GM21515 (cell line): ENCODE data around the gene PPM1E.
"Not testable (repeated sequence)": the region's sequence is repeated elsewhere in the genome, so short reads cannot be mapped to it uniquely, and the experiment has no call there.

Experiments
- ATAC-seq: cut with Tn5 transposase; IDR thresholded peaks from one replicate; pipeline ENCODE4 v1.9.1; 2021; ENCODE audit not compliant: unreplicated experiment

The PPM1E gene

DNA sequence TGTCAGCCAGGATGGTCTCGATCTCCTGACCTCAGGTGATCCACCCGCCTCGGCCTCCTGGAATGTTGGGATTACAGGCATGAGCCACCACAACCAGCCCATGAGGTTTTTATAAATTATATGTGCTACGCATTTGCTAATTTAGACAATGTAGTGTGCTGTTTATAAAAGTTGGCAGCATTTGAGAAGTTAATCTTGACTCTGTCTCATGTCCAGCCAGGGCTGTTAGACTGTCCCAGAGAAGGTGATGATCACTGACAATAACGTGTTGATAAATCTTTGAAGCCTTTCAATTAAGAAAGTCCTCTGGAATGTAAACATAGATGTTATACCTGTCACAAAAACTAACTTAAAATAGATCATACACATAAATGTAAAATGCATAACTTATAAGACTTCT is 82.0 kb downstream of the PPM1E start:
- ATAC-seq: no peak

DNA sequence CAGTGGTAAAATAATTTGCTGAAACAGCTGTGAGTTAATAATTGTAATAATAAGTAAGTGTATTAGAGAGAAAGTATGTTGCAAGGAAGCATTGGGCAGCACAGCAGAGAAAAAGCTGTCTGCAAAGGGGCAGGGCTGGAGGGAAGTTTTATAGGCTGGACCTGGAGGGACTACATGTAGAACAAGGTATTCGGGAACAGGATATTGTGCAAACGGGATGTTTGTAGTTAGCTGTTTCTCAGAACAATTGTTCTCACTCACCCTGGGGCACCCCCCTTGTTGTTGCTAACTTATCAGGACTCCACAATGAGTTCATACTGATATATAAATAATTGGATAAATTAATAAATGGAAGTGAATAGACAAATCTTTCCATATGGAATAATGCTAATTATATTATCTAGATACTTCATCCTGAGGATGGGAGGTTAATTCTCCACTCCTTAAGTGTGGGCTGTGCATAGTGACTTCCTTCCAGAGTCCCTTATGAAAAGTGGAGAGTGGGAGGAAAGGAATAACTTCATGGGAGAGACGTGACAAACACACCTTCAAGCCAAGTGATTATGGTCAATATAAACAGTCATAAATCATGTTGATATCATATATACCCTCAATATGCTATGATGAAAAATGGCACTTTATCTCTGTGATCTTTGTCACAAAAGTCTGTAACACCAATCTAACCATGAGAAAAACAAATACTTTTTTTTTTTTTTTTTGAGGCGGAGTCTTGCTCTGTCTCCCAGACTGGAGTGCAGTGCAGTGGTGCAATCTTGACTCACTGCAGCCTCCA is 85.4 kb downstream of the PPM1E start:
- no peak for ATAC-seq

DNA sequence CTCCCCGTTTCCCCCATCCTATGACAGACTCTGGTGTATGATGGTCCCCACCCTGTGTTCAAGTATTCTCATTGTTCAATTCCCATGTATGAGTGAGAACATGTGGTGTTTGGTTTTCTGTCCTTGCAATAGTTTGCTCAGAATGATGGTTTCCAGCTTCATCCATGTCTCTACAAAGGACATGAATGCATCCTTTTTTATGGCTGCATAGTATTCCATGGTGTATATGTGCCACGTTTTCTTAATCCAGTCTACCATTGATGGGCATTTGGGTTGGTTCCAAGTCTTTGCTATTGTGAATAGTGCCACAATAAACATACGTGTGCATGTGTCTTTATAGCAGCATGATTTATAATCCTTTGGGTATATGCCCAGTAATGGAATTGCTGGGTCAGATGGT is 90.8 kb downstream of the PPM1E start:
- not testable (repeated sequence) for ATAC-seq

DNA sequence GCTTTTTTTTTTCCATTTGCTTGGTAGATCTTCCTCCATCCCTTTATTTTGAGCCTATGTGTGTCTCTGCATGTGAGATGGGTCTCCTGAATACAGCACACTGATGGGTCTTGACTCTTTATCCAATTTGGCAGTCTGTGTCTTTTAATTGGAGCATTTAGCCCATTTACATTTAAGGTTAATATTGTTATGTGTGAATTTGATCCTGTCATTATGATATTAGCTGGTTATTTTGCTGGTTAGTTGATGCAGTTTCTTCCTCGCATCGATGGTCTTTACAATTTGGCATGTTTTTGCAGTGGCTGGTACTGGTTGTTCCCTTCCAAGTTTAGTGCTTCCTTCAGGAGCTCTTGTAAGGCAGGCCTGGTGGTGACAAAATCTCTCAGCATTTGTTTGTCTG is 94.5 kb downstream of the PPM1E start:
- not testable (repeated sequence) for ATAC-seq

- no peak for ATAC-seq
These were observed 109.6 kb downstream of the PPM1E start for GRCh38 chr17:58865301-58865700.

DNA sequence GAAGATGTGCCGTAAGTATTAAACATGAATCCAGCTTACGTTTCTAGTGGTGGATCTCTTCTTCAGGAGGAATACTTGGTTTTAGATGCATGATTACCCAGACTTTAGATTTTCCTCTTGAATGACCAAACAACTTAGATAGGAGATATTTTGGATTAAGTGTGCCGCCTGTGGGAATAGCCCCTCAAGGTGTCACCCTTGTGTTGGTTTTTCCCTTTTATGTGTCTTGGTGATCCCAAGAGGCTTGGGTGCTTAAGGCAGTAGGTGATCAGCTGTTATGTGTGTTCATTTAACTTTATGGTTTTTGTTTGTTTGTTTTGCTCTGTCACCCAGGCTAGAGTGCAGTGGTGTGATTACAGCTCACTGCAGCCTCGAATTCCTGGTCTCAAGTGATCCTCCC is 115.1 kb downstream of the PPM1E start:
- ATAC-seq: no peak

DNA sequence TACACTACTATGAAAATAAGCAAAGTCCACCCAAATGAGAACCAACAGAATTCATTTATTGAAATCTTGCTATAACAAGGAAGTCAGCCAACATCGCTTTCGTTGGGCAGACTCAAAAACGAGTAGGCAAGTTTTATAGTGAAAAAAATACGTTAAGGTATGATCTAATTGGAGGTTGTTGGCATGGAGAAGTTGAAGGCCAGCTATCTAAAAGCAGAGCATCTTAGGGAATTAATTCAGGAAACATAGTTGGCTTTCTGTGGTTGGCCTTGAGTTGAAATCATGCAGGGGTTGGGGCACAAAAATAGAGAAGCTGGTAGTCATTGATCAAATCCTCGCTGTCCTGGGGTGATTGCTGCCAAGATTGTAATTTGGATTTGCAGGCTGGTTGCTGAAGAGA is 118.3 kb downstream of the PPM1E start:
- no peak for ATAC-seq

GRCh38 chr17:58875261-58875660 is 119.6 kb downstream of the PPM1E start:
- ATAC-seq: no peak

DNA sequence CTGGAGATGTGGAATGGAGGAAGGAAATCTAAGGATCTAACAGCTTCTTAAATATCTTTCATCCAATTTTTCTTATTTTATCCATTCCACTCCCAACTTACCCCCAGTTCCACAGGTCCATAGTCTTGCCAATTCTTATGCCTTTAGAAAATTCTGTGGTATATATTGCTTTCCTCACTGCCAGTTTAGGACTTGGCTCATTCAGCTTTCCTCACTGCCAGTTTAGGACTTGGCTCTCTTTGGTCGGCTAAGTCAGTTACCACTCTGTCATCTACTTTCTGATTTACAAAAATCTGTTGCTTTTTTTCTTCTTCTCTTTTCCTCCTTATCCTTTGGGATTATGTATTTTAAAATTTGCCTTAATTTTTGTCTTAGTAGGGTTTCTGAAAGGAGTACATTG is 128.5 kb downstream of the PPM1E start:
- ATAC-seq: no peak

DNA sequence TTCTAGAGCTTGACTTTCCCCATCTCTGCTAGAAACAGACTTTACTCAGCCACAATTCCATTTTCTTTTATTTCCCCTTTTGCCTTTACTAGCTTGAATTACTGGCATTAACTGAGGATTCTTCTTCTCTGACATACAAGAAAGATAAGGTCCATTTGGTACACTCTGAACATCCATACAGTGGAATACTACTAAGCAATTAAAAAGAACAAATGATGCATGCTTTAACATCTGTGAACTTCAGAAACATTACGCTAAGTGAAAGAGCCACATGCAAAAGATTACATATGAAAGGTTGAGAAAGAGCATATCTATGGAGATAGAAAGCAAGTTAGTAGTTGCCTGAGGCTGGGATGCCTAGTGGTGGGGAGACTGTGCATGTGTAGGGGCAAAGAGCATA is 130.9 kb downstream of the PPM1E start:
- ATAC-seq: no peak

DNA sequence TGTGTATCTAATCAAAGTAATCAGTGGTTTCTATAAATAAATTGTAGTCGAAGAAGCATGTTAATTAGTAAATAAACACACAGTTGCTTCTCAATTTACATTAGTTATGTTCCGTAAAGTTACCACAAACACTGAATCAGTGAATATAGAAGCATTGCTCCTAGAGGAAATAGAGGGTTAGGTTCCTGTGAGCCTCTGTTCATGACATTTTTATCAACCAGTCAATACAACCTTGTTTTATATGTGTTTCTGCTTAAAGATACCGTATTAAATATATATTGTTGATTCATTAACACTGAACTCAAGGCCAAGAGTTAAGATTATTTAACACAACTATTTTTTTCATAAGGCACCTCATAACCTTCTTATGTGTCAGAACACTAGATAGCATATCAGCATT is 134.3 kb downstream of the PPM1E start:
- ATAC-seq: no peak

DNA sequence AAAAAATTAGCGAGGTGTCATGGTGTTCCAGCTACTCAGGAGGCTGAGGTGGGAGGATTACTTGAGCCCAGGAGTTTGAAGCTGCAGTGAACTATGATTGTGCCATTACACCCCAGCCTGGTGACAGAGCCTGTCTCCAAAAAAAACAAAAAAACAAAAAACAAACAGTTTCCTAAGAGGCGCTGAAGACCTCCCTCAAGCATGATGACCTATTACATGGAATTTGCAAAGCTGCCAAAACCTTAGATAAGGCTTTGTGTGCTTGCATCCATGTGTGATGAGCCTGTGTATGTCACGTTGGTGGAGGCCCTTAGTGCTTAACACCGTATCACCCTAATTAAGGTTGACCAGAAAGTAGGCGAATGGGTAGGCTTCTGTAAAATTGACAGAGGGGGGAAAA is 143.5 kb downstream of the PPM1E start:
- ATAC-seq: no peak

DNA sequence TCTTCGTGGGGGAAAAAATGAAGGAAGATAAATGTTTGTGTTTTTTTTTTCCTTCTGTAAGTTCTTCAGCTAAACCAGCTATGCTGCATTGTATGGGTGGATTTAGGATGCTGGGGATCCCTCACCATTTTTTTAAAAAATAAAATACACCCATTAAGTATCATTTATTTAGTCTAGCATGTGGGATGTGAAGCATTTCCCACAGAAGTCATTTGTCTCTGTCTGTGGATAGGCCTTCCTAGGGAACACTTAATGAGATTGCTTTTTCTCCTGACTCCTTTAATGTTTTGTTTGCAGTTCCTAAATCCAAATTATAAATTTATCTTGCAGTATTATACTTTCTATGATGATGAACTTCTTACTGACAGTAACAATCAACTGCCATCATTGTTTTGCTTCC is 146.7 kb downstream of the PPM1E start:
- no peak for ATAC-seq

- no peak for ATAC-seq
These were observed 156.2 kb downstream of the PPM1E start for GRCh38 chr17:58911741-58912343.

DNA sequence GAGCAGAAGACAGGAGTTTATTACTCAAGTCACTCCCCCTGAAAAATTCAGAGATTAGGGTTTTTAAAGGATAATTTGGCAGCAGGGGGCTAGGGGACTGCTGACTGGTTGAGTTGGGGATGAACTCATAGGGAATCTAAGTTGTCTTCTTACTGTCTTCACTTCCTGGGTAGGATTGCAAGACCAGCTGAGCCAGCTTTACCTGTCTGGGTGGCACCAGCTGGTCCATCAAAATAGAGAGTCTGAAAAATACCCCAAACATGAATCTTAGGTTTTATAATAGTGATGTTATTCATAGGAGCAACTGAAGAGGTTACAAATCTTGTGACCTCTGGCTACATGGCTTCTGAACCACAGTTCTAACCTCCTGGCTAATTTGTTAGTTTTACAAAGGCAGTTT is 157.9 kb downstream of the PPM1E start:
- ATAC-seq: no peak

DNA sequence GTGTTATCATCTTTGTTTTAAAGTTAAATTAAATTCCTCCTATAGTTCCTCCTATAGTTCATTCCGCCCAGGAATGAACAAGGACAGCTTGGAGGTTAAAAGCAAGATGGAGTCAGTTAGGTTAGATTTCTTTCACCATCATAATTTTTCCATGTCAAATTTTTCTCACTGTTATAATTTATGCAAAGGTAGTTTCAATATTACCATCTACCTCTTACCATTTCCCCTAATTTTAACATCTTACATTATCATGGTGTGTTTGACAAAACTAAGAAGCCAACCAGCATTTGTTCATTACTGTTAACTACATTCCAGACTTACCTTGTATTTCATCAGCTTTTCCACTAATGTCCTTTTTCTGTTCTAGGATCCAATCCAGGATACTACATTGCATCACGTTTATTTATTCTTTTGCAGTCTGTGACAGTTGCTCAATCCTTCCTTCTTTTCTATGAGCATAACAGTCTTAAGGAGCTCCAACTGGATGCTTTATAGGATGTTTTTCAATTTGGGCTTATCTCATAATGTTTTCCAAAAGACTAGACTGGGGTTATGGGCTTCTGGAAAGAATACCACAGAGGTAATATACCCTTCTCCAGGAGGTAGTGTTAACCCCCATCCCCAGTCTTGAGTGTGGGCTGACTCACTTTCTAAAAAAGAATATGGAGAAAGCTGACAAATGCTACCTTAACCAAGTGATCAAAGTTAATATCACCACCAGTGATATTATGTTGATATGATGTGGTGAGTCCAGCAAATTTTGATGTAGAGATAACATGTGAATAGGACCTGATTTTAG is 158.5 kb downstream of the PPM1E start:
- ATAC-seq: no peak

DNA sequence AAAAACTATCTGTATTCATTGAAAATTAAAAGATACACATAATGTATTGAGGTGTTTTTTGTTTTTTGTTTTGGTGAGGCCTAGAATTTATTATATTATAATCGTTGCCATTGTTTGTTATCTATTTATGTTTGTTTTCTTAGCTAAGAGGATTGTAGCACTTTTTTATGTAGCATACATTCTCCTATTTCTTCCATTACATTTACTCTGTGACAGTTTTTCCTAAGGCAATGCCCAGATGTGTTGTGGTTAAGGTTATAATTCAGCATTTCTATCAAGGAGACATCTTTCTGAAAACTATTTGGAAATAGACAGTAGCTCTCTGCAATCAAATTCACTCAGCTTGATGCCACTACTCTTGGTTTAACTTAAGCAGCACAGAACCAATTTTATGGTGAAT is 161.6 kb downstream of the PPM1E start:
- ATAC-seq: no peak

DNA sequence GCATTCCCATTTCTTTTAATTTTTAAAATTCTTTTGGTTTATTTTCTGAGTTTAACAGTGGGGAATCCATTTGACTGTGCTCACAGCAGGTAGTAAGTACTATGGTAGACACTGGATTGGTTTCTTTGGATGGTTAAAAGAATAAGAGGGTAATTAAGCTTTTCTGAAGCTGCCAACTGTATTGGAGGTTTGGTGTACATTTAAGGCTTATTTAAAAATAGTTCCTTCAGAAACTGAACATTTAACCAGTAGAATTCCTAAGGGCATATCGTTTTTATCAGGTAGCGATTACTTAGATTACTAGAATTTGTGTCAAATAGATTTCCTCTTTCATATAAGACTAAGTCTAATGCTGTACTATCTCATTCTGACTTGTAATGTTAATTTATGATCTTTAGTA is 162.4 kb downstream of the PPM1E start:
- no peak for ATAC-seq

GRCh38 chr17:58918884-58919283 is 163.2 kb downstream of the PPM1E start:
- ATAC-seq: no peak

DNA sequence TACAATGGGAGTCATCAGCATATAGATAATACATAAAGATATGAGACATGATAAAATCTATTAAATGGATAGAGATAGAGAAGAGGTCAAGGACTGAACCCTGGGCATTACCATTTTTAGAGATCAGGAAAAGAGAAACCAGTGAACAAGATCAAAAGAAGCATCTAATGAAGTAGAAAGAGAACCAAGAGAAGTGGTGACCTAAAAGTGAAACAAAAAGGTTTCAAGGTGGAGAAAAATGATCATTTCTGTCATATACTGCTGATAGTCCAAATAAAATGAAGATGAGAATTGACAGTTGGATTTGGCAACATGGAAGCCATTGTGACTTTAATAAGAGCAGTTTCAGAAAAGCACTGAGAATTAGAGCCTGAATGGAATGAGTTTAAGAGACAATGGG is 165.1 kb downstream of the PPM1E start:
- ATAC-seq: no peak

DNA sequence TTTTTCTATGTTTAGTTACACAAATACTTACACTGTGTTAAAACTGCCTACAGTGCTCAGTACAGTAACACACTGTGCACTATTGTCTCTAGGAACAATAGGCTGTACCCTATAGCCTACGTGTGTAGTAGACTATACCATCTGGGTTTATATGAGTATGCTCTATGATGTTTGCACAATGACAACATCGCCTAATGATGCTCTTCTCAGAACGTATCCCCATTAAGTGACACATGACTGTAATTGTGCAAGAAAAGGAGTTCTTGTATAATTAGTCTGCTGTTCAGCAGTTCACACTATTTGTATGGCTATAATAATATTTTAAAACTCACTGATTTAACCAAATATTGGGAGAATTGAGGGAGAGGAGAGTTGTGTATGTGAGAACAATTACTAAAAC is 177.3 kb downstream of the PPM1E start:
- no peak for ATAC-seq

DNA sequence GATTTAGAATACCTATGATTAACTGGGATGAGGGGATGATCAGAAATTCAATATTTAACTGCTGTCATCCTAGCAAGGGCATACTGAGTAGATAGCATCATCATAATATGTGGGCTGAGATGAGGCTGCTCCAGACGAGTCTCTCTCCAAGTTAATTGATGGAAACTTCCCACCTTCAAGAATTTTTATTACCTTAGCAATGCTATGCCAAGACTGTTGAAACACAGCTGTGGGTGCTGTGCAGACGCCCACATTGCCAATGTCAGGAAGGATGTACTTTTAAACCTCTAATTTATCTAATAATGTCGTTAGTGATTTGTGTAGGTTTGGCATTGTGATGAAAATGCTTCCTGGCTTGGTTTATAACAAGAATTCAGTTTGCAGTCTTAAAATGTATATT is 180.6 kb downstream of the PPM1E start:
- no peak for ATAC-seq
